HepG2 (cell line): ENCODE measurements around the gene TMEM114. TPM values are rescaled to one million over a fixed set of nuclear protein-coding genes. Genes with fewer than 3 reads are reported as not detected.

Experiments
- ATAC-seq: fragments of 200-7000 bp; cut with Tn5 transposase; 3 replicates; pipeline ENCODE4 v1.9.1; 2020; ENCODE audit warnings: mild to moderate bottlenecking, moderate library complexity
- BruUV-seq: library from RNA; stranded (reverse); fragments of 400-500 nt; replicated peaks from 2 replicates; lab custom pipeline; 2021; lab: Mats Ljungman, UMichigan
- CTCF ChIA-PET: fragments of 300-600 bp; formaldehyde crosslinking; extraction: SDS; loops from one replicate; lab custom pipeline; 2021; ENCODE audit warnings: low total read pairs, inconsistent platforms, low intra/inter-chr PET ratio; lab: Yijun Ruan, JAX
- POLR2A ChIA-PET: fragments of 350-600 bp; sonication (Branson Sonifier 250); formaldehyde crosslinking; loops from one replicate; lab custom pipeline; 2020; ENCODE audit warnings: antibody characterized with exemption, inconsistent platforms; lab: Yijun Ruan, JAX
- DNase-seq: peaks from one replicate; pipeline ENCODE4 v3.0.0-alpha.2; 2015; ENCODE audit warnings: low spot score
- FAIRE-seq: peaks from 3 replicates; lab custom pipeline; 2011; peaks lifted over from hg19 to GRCh38; lab: Jason Lieb, UNC
- H2AFZ ChIP-seq: one replicate; pipeline ENCODE4 v1.6.1; 2011; ENCODE audit warnings: low read length, inconsistent platforms
- H3K27ac ChIP-seq: fragments of 300-600 bp; 3 replicates; pipeline ENCODE4 v1.8.0; 2011; ENCODE audit warnings: mixed run types, mild to moderate bottlenecking, mixed read lengths, low read length, inconsistent platforms; ENCODE audit not compliant: insufficient read depth; ENCODE audit errors: extremely low read length
- H3K27me3 ChIP-seq, 2 experiments: fragments of 200-600 bp in 1 of 2; 2 replicates in 1 of 2; 3 replicates in 1 of 2; pipeline versions ENCODE4 v1.6.0 to v1.8.0; 2011; ENCODE audit warnings: low read length in 2 of 2, mild to moderate bottlenecking in 2 of 2, moderate library complexity in 2 of 2, inconsistent platforms in 1 of 2; ENCODE audit not compliant: insufficient read depth in 2 of 2, control insufficient read depth in 1 of 2
- H3K36me3 ChIP-seq, 2 experiments: fragments of 200-600 bp in 1 of 2; replicated peaks in 1 of 2; 2 replicates in 1 of 2; 3 replicates in 1 of 2; pipeline versions ENCODE4 v1.5.1 to v1.8.0; 2011; ENCODE audit warnings: low read length in 2 of 2, inconsistent platforms in 1 of 2; ENCODE audit not compliant: insufficient read depth in 2 of 2, control insufficient read depth in 1 of 2
- H3K4me1 ChIP-seq: 2 replicates; pipeline ENCODE4 v1.5.1; 2012; ENCODE audit warnings: low read length, inconsistent platforms; ENCODE audit not compliant: insufficient read depth
- H3K4me2 ChIP-seq: 2 replicates; pipeline ENCODE4 v1.6.0; 2011; ENCODE audit warnings: low read depth, low read length, inconsistent platforms
- H3K4me3 ChIP-seq, 3 experiments: fragments of 200-600 bp in 1 of 3; sonication (generic), shearing (Covaris generic) in 1 of 3; replicated peaks in 1 of 3; 2 replicates each; pipeline ENCODE4 v1.5.1; 2011 to 2016; ENCODE audit warnings: low read length in 3 of 3, inconsistent platforms in 2 of 3, low read depth in 2 of 3, mild to moderate bottlenecking in 2 of 3, control low read depth in 1 of 3, mixed read lengths in 1 of 3; ENCODE audit not compliant: insufficient read depth in 1 of 3
- H3K79me2 ChIP-seq: one replicate; pipeline ENCODE4 v1.6.1; 2011; ENCODE audit warnings: low read length, inconsistent platforms; ENCODE audit not compliant: insufficient read depth
- H3K9ac ChIP-seq: 2 replicates; pipeline ENCODE4 v1.6.0; 2011; ENCODE audit warnings: mild to moderate bottlenecking, low read depth, low read length, inconsistent platforms; ENCODE audit not compliant: insufficient read depth
- H3K9me3 ChIP-seq: 2 replicates; pipeline ENCODE4 v1.5.1; 2012; ENCODE audit warnings: mild to moderate bottlenecking, low read length
- H4K20me1 ChIP-seq: 2 replicates; pipeline ENCODE4 v1.6.0; 2011; ENCODE audit warnings: inconsistent platforms, mild to moderate bottlenecking, low read length, moderate library complexity; ENCODE audit not compliant: insufficient read depth
- HBP1 ChIP-seq: IDR thresholded peaks from 2 replicates; pipeline ENCODE4 v1.6.1; 2016; ENCODE audit warnings: low read depth, control low read depth
- NFYB ChIP-seq: sonication (generic); formaldehyde crosslinking; IDR thresholded peaks from 2 replicates; pipeline ENCODE4 v1.4.0; 2020; ENCODE audit warnings: missing genetic modification reagents
- NFYC ChIP-seq: IDR thresholded peaks from 2 replicates; pipeline ENCODE4 v1.6.1; 2016; ENCODE audit warnings: missing genetic modification reagents, missing compliant biosample characterization
- RAD51 ChIP-seq: fragments of 450-650 bp; IDR thresholded peaks from 2 replicates; pipeline ENCODE4 v1.6.1; 2016; ENCODE audit warnings: borderline replicate concordance
- ZNF746 ChIP-seq: sonication (generic); formaldehyde crosslinking; IDR thresholded peaks from 2 replicates; pipeline ENCODE4 v1.8.0; 2022; ENCODE audit warnings: mild to moderate bottlenecking, missing genetic modification reagents
- WGBS: methylation state at CpG from one replicate; pipeline ENCODE4 v1.1.6; 2017; ENCODE audit warnings: low lambda C conversion rate; 5-methylcytosine and 5-hydroxymethylcytosine counted together
- in situ Hi-C: cut with HindIII; loops from 2 replicates; pipeline ENCODE4 v1.10.0; 2017; ENCODE audit warnings: low pct_unique_long_range_greater_than_20kb; ENCODE audit not compliant: extremely low pct_ligation_motif_present
- intact Hi-C: fragments of 100-400 bp; cut with micrococcal nuclease; formaldehyde crosslinking; loops from one replicate; pipeline ENCODE4 v1.10.0; 2022; ENCODE audit not compliant: unreplicated experiment
- polyA plus RNA-seq, 8 experiments: library from polyadenylated mRNA; depleted of rRNA in 3 of 8; stranded (reverse) in 7 of 8; unstranded in 1 of 8; fragments of >200 nt; fragmentation: Illumina TruSeq in 4 of 8; extraction: Trizol in 4 of 8; gene quantifications; 2 replicates each; pipeline versions ENCODE4 v1.2.1 to v1.2.3, GENCODE V29; 2011 to 2016; ENCODE audit warnings: low read depth in 4 of 8, missing spikeins in 1 of 8, mixed read lengths in 1 of 8; ENCODE audit not compliant: insufficient read depth in 1 of 8
- total RNA-seq, 5 experiments: library from RNA; depleted of rRNA; stranded (reverse); fragments of >200 nt; fragmentation: Illumina TruSeq; extraction: Trizol; gene quantifications; 2 replicates each; pipeline ENCODE4 v1.2.3, GENCODE V29; 2016; ENCODE audit warnings: low read depth in 1 of 5
- TF ChIP-seq, protein P1 (sequence below): sonication (generic); formaldehyde crosslinking; IDR thresholded peaks from 2 replicates; pipeline ENCODE4 v1.5.0; 2020; ENCODE audit warnings: missing genetic modification reagents, mild to moderate bottlenecking, borderline replicate concordance
- TF ChIP-seq, protein P2 (sequence below), 2 experiments: sonication (generic) in 1 of 2; formaldehyde crosslinking in 1 of 2; IDR thresholded peaks; 2 replicates each; pipeline versions ENCODE4 v1.5.1 to v1.6.1; 2011 to 2020; ENCODE audit warnings: borderline replicate concordance in 1 of 2, low read depth in 1 of 2, low read length in 1 of 2, mild to moderate bottlenecking in 1 of 2, missing genetic modification reagents in 1 of 2, moderate library complexity in 1 of 2
- TF ChIP-seq, protein P3 (sequence below): sonication (generic); formaldehyde crosslinking; IDR thresholded peaks from 2 replicates; pipeline ENCODE4 v1.5.0; 2020; ENCODE audit warnings: missing genetic modification reagents

The TMEM114 gene
- total and polyA plus RNA-seq, 2 of the 13 experiments (the other 11 are each of a cell fraction or from before 2014, with no cell fraction given), result not detected

GRCh38 chr16:8583732-8584131 is 6.6 kb downstream of the TMEM114 start:
- CTCF ChIA-PET, result no interaction called here
- POLR2A ChIA-PET, result interaction anchor here (1.2 kb wide), 1 partner anchor 36 kb away, joined by 3 read pairs; no protein-coding TSS in a partner anchor
- peaks cover 6 to 33% of the 10 kb centered on the region in 2 experiments; a peak in 4 of 5 replicates for H3K27me3 ChIP-seq
- ATAC-seq, result peak; percentile 48
- no peaks in the 10 kb centered on the region for H3K79me2 ChIP-seq
- FAIRE-seq, result no peak
- no peak overlapping the region for H3K9ac ChIP-seq
- no peaks in the 10 kb centered on the region for H3K9me3 ChIP-seq
- TF ChIP-seq NFYC (peak; percentile 71), ZNF746 (no peak), HBP1 (CRISPR knock-in tag) (no peak), RAD51 (peak; percentile 40; the same call in 1 of the 2 replicates), NFYB (CRISPR knock-in tag) (peak; percentile 40; the same call in 1 of the 2 replicates)
- TF ChIP-seq, protein P1, sequence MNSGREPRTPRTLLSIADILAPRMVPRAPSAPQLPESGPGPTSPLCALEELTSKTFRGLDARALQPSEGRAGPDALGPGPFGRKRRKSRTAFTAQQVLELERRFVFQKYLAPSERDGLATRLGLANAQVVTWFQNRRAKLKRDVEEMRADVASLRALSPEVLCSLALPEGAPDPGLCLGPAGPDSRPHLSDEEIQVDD, result 0 out of 2 replicates have a peak, but pooled peaks have one; percentile 31
- TF ChIP-seq, protein P2, sequence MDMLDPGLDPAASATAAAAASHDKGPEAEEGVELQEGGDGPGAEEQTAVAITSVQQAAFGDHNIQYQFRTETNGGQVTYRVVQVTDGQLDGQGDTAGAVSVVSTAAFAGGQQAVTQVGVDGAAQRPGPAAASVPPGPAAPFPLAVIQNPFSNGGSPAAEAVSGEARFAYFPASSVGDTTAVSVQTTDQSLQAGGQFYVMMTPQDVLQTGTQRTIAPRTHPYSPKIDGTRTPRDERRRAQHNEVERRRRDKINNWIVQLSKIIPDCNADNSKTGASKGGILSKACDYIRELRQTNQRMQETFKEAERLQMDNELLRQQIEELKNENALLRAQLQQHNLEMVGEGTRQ (IDR thresholded peaks at IDR 0.05; ENCODE audit: low read depth, low read length), result peak; percentile 74
- TF ChIP-seq, protein P2 (CRISPR knock-in tag; IDR thresholded peaks at IDR 0.05; ENCODE audit: borderline replicate concordance), result peak; percentile 85; the same call in 1 of the 2 replicates
- TF ChIP-seq, protein P3, sequence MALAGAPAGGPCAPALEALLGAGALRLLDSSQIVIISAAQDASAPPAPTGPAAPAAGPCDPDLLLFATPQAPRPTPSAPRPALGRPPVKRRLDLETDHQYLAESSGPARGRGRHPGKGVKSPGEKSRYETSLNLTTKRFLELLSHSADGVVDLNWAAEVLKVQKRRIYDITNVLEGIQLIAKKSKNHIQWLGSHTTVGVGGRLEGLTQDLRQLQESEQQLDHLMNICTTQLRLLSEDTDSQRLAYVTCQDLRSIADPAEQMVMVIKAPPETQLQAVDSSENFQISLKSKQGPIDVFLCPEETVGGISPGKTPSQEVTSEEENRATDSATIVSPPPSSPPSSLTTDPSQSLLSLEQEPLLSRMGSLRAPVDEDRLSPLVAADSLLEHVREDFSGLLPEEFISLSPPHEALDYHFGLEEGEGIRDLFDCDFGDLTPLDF (CRISPR knock-in tag), result no peak
- WGBS, result 33% methylated on average over 4 of the region's 4 CpGs
- no peak overlapping the region for H3K4me2 ChIP-seq
- no peak for DNase-seq
- no peak overlapping the region for H3K4me3 ChIP-seq
- no TSS peak for BruUV-seq
- no peaks in the 10 kb centered on the region for H3K36me3 ChIP-seq
- H2AFZ ChIP-seq, result no peak overlapping the region
- intact Hi-C loops (no loop called here), in situ Hi-C loops (no loop called here)
- peaks cover 11% of the 10 kb centered on the region; the same call in 1 of the 2 replicates for H3K4me1 ChIP-seq
- no peaks in the 10 kb centered on the region for H4K20me1 ChIP-seq
- no peak overlapping the region for H3K27ac ChIP-seq
